GM12878 (cell line): ENCODE data around the gene BIRC6. TPM values are rescaled to one million over a fixed set of nuclear protein-coding genes. Genes with fewer than 3 reads are reported as not detected.

Source experiments
- ATAC-seq: fragments of 200-7000 bp; cut with Tn5 transposase; 3 replicates; pipeline ENCODE4 v1.9.1; 2020; ENCODE audit warnings: mild to moderate bottlenecking, moderate library complexity
- BruUV-seq: library from RNA; stranded (reverse); fragments of 400-500 nt; replicated peaks from 2 replicates; lab custom pipeline; 2021; lab: Mats Ljungman, UMichigan
- CTCF ChIA-PET: fragments of 300-600 bp; sonication (Branson Sonifier 250); formaldehyde crosslinking; extraction: SDS; loops from one replicate; lab custom pipeline; 2021; ENCODE audit warnings: inconsistent platforms; lab: Yijun Ruan, JAX
- POLR2A ChIA-PET: fragments of 350-600 bp; formaldehyde crosslinking; extraction: SDS; loops from one replicate; lab custom pipeline; 2021; ENCODE audit warnings: inconsistent platforms; lab: Charles Lee
- RAD21 ChIA-PET: fragments of 300-600 bp; sonication (Branson Sonifier 250); formaldehyde crosslinking; loops from one replicate; lab custom pipeline; 2023; ENCODE audit warnings: antibody characterized with exemption; ENCODE audit not compliant: unreplicated experiment; lab: Charles Lee
- SMC1A ChIA-PET: fragments of 300-600 bp; sonication (Branson Sonifier 250); formaldehyde crosslinking; loops from one replicate; lab custom pipeline; 2023; ENCODE audit not compliant: unreplicated experiment, uncharacterized antibody; lab: Charles Lee
- DNase-seq: peaks from one replicate; pipeline ENCODE4 v3.0.0-alpha.2; 2011; ENCODE audit warnings: low read depth, low spot score
- FAIRE-seq: peaks from 3 replicates; lab custom pipeline; 2011; peaks lifted over from hg19 to GRCh38; lab: Jason Lieb, UNC
- H2AFZ ChIP-seq: 2 replicates; pipeline ENCODE4 v1.6.0; 2011; ENCODE audit warnings: low read depth, low read length, control low read depth; ENCODE audit not compliant: control insufficient read depth
- H3K27ac ChIP-seq: 2 replicates; pipeline ENCODE4 v1.5.1; 2011; ENCODE audit warnings: control low read depth; ENCODE audit not compliant: control insufficient read depth, insufficient read depth
- H3K27me3 ChIP-seq, 2 experiments: replicated peaks in 1 of 2; 2 replicates each; pipeline versions ENCODE4 v1.6.0 to v1.6.1; 2011; ENCODE audit warnings: low read length in 1 of 2; ENCODE audit not compliant: control insufficient read depth in 2 of 2, insufficient read depth in 2 of 2
- H3K36me3 ChIP-seq, 2 experiments: 2 replicates each; pipeline ENCODE4 v1.5.1; 2011; ENCODE audit warnings: low read length in 1 of 2; ENCODE audit not compliant: control insufficient read depth in 2 of 2, insufficient read depth in 2 of 2
- H3K4me1 ChIP-seq: 2 replicates; pipeline ENCODE4 v1.6.1; 2011; ENCODE audit warnings: mild to moderate bottlenecking, low read length, moderate library complexity, mixed read lengths; ENCODE audit not compliant: control insufficient read depth, insufficient read depth
- H3K4me2 ChIP-seq: 2 replicates; pipeline ENCODE4 v1.6.0; 2011; ENCODE audit warnings: control low read depth; ENCODE audit not compliant: control insufficient read depth, insufficient read depth
- H3K4me3 ChIP-seq: fragments of 200-600 bp; sonication (generic); 2 replicates; pipeline ENCODE4 v1.5.1; 2016
- H3K79me2 ChIP-seq: 2 replicates; pipeline ENCODE4 v1.6.0; 2011; ENCODE audit warnings: low read length; ENCODE audit not compliant: control insufficient read depth, insufficient read depth
- H3K9ac ChIP-seq: 2 replicates; pipeline ENCODE4 v1.8.0; 2011; ENCODE audit warnings: low read length, control low read depth, mixed read lengths; ENCODE audit not compliant: control insufficient read depth, insufficient read depth
- H3K9me3 ChIP-seq: replicated peaks from 3 replicates; pipeline ENCODE4 v1.5.1; 2011; ENCODE audit warnings: mild to moderate bottlenecking, low read length; ENCODE audit not compliant: control insufficient read depth, insufficient read depth
- H4K20me1 ChIP-seq: 2 replicates; pipeline ENCODE4 v1.6.0; 2011; ENCODE audit not compliant: control insufficient read depth, insufficient read depth
- BMI1 ChIP-seq: fragments of 450-650 bp; IDR thresholded peaks from 2 replicates; pipeline ENCODE4 v1.6.1; 2016; ENCODE audit warnings: mild to moderate bottlenecking, moderate library complexity, borderline replicate concordance
- CBFB ChIP-seq: IDR thresholded peaks from 2 replicates; pipeline ENCODE4 v1.6.1; 2016; ENCODE audit warnings: antibody characterized with exemption, low read depth
- ELK1 ChIP-seq: IDR thresholded peaks from 2 replicates; pipeline ENCODE4 v1.6.1; 2012; ENCODE audit warnings: low read depth, low read length, improper control_type of control experiment
- EP300 ChIP-seq, 2 experiments: fragments of 150-350 bp in 1 of 2; IDR thresholded peaks; 2 replicates each; pipeline ENCODE4 v1.6.1; 2011 to 2012; ENCODE audit warnings: low read depth in 2 of 2, low read length in 2 of 2, borderline replicate concordance in 1 of 2, improper control_type of control experiment in 1 of 2, inconsistent platforms in 1 of 2; ENCODE audit not compliant: control insufficient read depth in 1 of 2
- ETV6 ChIP-seq, 2 experiments: fragments of 450-650 bp in 1 of 2; IDR thresholded peaks in 1 of 2; conservative IDR thresholded peaks in 1 of 2; 2 replicates each; pipeline ENCODE4 v1.6.1; 2014; ENCODE audit warnings: antibody characterized with exemption in 1 of 2, borderline replicate concordance in 1 of 2, low read depth in 1 of 2, mild to moderate bottlenecking in 1 of 2, moderate library complexity in 1 of 2
- MLLT1 ChIP-seq: fragments of 450-650 bp; IDR thresholded peaks from 2 replicates; pipeline ENCODE4 v1.6.1; 2016; ENCODE audit warnings: mild to moderate bottlenecking
- POLR2A ChIP-seq: IDR thresholded peaks from 2 replicates; pipeline ENCODE4 v1.6.1; 2011; ENCODE audit warnings: low read depth, mild to moderate bottlenecking, low read length
- POLR2AphosphoS2 ChIP-seq: IDR thresholded peaks from 2 replicates; pipeline ENCODE4 v1.6.1; 2011; ENCODE audit warnings: low read depth, mild to moderate bottlenecking, low read length, improper control_type of control experiment, moderate library complexity
- SUPT20H ChIP-seq: IDR thresholded peaks from 2 replicates; pipeline ENCODE4 v1.6.1; 2011; ENCODE audit warnings: low read depth, mild to moderate bottlenecking, low read length, moderate library complexity, borderline replicate concordance; ENCODE audit not compliant: control insufficient read depth
- TCF7 ChIP-seq: IDR thresholded peaks from 2 replicates; pipeline ENCODE4 v1.6.1; 2014; ENCODE audit warnings: antibody characterized with exemption, borderline replicate concordance
- WRNIP1 ChIP-seq: IDR thresholded peaks from 2 replicates; pipeline ENCODE4 v1.6.1; 2011; ENCODE audit warnings: low read depth, low read length, improper control_type of control experiment, borderline replicate concordance
- YBX1 ChIP-seq: fragments of 450-650 bp; IDR thresholded peaks from 2 replicates; pipeline ENCODE4 v1.6.1; 2016; ENCODE audit warnings: antibody characterized with exemption
- YY1 ChIP-seq: IDR thresholded peaks from 2 replicates; pipeline ENCODE4 v1.6.1; 2011; ENCODE audit warnings: low read depth, mild to moderate bottlenecking, low read length
- ZBED1 ChIP-seq: IDR thresholded peaks from 2 replicates; pipeline ENCODE4 v1.6.1; 2016; ENCODE audit warnings: borderline replicate concordance
- ZBTB4 ChIP-seq: fragments of 450-650 bp; formaldehyde crosslinking; IDR thresholded peaks from 2 replicates; pipeline ENCODE4 v1.4.0; 2022; ENCODE audit warnings: mild to moderate bottlenecking, moderate library complexity
- ZZZ3 ChIP-seq: IDR thresholded peaks from 2 replicates; pipeline ENCODE4 v1.6.1; 2011; ENCODE audit warnings: low read depth; ENCODE audit not compliant: control insufficient read depth, insufficient read length
- WGBS: methylation state at CpG from one replicate; pipeline ENCODE4 v1.1.6; 2016; ENCODE audit warnings: low lambda C conversion rate; ENCODE audit not compliant: insufficient replicate concordance, insufficient coverage; ENCODE audit errors: missing lambda C conversion rate; 5-methylcytosine and 5-hydroxymethylcytosine counted together
- in situ Hi-C: fragments of 300-500 bp; cut with MboI; formaldehyde crosslinking; loops from 9 replicates; pipeline ENCODE4 v1.14.3; 2018; ENCODE audit warnings: mixed read lengths
- intact Hi-C: fragments of 100-400 bp; cut with micrococcal nuclease; formaldehyde crosslinking; loops from one replicate; pipeline ENCODE4 v1.14.2; 2022; ENCODE audit not compliant: unreplicated experiment
- polyA plus RNA-seq, 11 experiments: library from polyadenylated mRNA; depleted of rRNA in 4 of 11; unstranded in 6 of 11; stranded (reverse) in 5 of 11; fragments of >200 nt; fragmentation: Nextera tagmentation in 4 of 11; fragmentation: Illumina TruSeq in 1 of 11; extraction: Ambion mirVana in 4 of 11; extraction: Trizol in 1 of 11; gene quantifications; 1 replicate in 1 of 11; 2 replicates in 10 of 11; pipeline versions ENCODE4 v1.2.1 to v1.2.3, GENCODE V29; 2011 to 2016; ENCODE audit warnings: inconsistent platforms in 2 of 11, missing spikeins in 2 of 11, low read depth in 1 of 11
- total RNA-seq, 4 experiments: library from RNA; depleted of rRNA in 3 of 4; stranded (reverse); fragments of >200 nt in 3 of 4; fragmentation: Illumina TruSeq in 1 of 4; extraction: Trizol in 1 of 4; gene quantifications; 2 replicates each; pipeline versions ENCODE4 v1.2.1 to v1.2.3, GENCODE V29; 2013 to 2021
- TF ChIP-seq, protein P1 (sequence below): IDR thresholded peaks from 2 replicates; pipeline ENCODE4 v1.6.1; 2011; ENCODE audit warnings: low read depth, mild to moderate bottlenecking, low read length, moderate library complexity, borderline replicate concordance; ENCODE audit errors: extremely low read depth

Gene BIRC6
- total and polyA plus RNA-seq, 10 of the 15 experiments (the other 5 are each of a cell fraction or from before 2014, with no cell fraction given): 18.8 to 118 (median 55.0) TPM

- 90% methylated on average over 3 of the region's 3 CpGs for WGBS
- no TSS peak for BruUV-seq
- no peak for TF ChIP-seq POLR2AphosphoS2
- no peak for TF ChIP-seq WRNIP1
- no peak for TF ChIP-seq YBX1
- TF ChIP-seq, protein P1, sequence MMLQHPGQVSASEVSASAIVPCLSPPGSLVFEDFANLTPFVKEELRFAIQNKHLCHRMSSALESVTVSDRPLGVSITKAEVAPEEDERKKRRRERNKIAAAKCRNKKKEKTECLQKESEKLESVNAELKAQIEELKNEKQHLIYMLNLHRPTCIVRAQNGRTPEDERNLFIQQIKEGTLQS: no peak
- no peak for TF ChIP-seq ZBED1
- TF ChIP-seq ETV6 (conservative IDR thresholded peaks at IDR 0.05 in 1 of 2, IDR thresholded peaks at IDR 0.05 in 1 of 2; ENCODE audit: borderline replicate concordance in 1 of 2, low read depth in 1 of 2): no peak
- no peak for TF ChIP-seq CBFB
- TF ChIP-seq BMI1: no peak
- no peak for TF ChIP-seq ZZZ3
- no peak for TF ChIP-seq EP300 (IDR thresholded peaks at IDR 0.05; ENCODE audit: borderline replicate concordance in 1 of 2, control insufficient read depth in 1 of 2, low read depth in 2 of 2, low read length in 2 of 2)
- no peak for TF ChIP-seq MLLT1
- no peak for TF ChIP-seq YY1
- no peak for TF ChIP-seq TCF7
- TF ChIP-seq SUPT20H: no peak
- no peak for TF ChIP-seq ZBTB4 (CRISPR knock-in tag)
- no peak for TF ChIP-seq POLR2A
- no peak for TF ChIP-seq ELK1
These were observed 215.2 kb downstream of the BIRC6 start for GRCh38 chr2:32572030-32572429.

More at GRCh38 chr2:32572030-32572429, 215.2 kb downstream of the BIRC6 start:
- FAIRE-seq: no peak
- SMC1A ChIA-PET: interaction anchor here (1.3 kb wide), 1 partner anchor 13 kb away, joined by 3 read pairs; no protein-coding TSS in a partner anchor
- Histone ChIP-seq H3K9me3 (no peaks in the 10 kb centered on the region), H3K27ac (no peak overlapping the region), H3K4me1 (no peaks in the 10 kb centered on the region), H3K4me2 (no peak overlapping the region), H3K9ac (no peak overlapping the region), H4K20me1 (no peaks in the 10 kb centered on the region), H2AFZ (no peak overlapping the region), H3K79me2 (no peaks in the 10 kb centered on the region), H3K4me3 (no peak overlapping the region), H3K36me3 (peaks cover 2 to 10% of the 10 kb centered on the region in 2 experiments; a peak in 3 of 4 replicates), H3K27me3 (no peaks in the 10 kb centered on the region)
- no peak for DNase-seq
- POLR2A ChIA-PET: no interaction called here
- RAD21 ChIA-PET: no interaction called here
- intact Hi-C loops: no loop called here
- CTCF ChIA-PET: interaction anchor here (0.6 kb wide), 1 partner anchor 117 kb away, joined by 3 read pairs; no protein-coding TSS in a partner anchor
- in situ Hi-C loops: no loop called here
- no peak for ATAC-seq
